Activated CD8-positive, alpha-beta T cell treated with anti-CD3 and anti-CD28 coated beads for 36 hours (primary cell): ENCODE data around the gene RAI1. TPM values are rescaled to one million over a fixed set of nuclear protein-coding genes. Genes with fewer than 3 reads are reported as not detected.

Experiments used
- ATAC-seq: fragments of 200-7000 bp; cut with Tn5 transposase; one replicate; pipeline ENCODE4 v1.10.0; 2021; ENCODE audit warnings: mild to moderate bottlenecking, moderate library complexity
- CTCF ChIA-PET: fragments of 350-600 bp; sonication (Branson Sonifier 250); formaldehyde crosslinking; loops from one replicate; lab custom pipeline; 2021; ENCODE audit warnings: antibody characterized with exemption; lab: Charles Lee
- POLR2A ChIA-PET: fragments of 350-600 bp; sonication (Branson Sonifier 250); formaldehyde crosslinking; loops from one replicate; lab custom pipeline; 2021; ENCODE audit warnings: antibody characterized with exemption; lab: Charles Lee
- DNase-seq: peaks from one replicate; pipeline ENCODE4 v3.0.0-alpha.2; 2020
- H3K27ac Mint-ChIP-seq: one replicate; pipeline ENCODE4 v1.8.0; 2021; ENCODE audit warnings: mild to moderate bottlenecking, mixed read lengths
- H3K27me3 Mint-ChIP-seq: one replicate; pipeline ENCODE4 v1.8.0; 2021; ENCODE audit warnings: mixed read lengths
- H3K36me3 Mint-ChIP-seq: one replicate; pipeline ENCODE4 v1.8.0; 2021; ENCODE audit warnings: low read depth, mixed read lengths
- H3K4me1 Mint-ChIP-seq: one replicate; pipeline ENCODE4 v1.8.0; 2021; ENCODE audit warnings: low read depth, mixed read lengths
- H3K4me3 Mint-ChIP-seq: one replicate; pipeline ENCODE4 v1.8.0; 2021; ENCODE audit warnings: mild to moderate bottlenecking, moderate library complexity, mixed read lengths
- H3K9me3 Mint-ChIP-seq: one replicate; pipeline ENCODE4 v1.8.0; 2021; ENCODE audit warnings: mixed read lengths
- intact Hi-C: fragments of 100-400 bp; cut with micrococcal nuclease; formaldehyde crosslinking; loops from one replicate; pipeline ENCODE4 v1.10.0; 2022
- total RNA-seq, 2 experiments: library from RNA; stranded (reverse); gene quantifications; one replicate each; pipeline ENCODE4 v1.2.3, GENCODE V29; 2021
- TF ChIP-seq, protein P1 (sequence below): fragments of 200-600 bp; IDR thresholded peaks from one replicate; pipeline ENCODE4 v1.8.0; 2022; ENCODE audit warnings: antibody characterized with exemption, mild to moderate bottlenecking

Gene RAI1
- total RNA-seq, 2 experiments from 2014 or later = 18.1 to 20.3 TPM

DNA sequence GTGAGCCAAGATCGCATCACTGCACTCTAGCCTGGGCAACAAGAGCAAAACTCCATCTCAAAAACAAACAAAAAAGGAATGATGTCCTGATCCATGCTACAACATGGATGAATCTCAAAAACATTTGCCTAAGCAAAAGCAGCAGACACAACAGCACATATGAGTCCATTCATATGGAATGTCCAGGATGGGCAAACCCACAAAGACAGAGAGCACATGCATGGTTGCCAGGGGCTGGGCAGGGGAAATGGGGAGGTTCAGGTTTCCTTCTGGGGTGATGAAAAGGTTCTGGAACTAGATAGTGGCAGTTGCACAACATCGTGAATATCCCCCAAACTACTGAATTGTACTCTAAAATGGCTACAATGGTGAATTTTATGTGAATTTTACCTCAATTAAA is 35.3 kb upstream of the RAI1 start:
- ChIA-PET POLR2A (no interaction called here), CTCF (no interaction called here)
- no peaks in the 10 kb centered on the region for H3K36me3 Mint-ChIP-seq
- TF ChIP-seq, protein P1, sequence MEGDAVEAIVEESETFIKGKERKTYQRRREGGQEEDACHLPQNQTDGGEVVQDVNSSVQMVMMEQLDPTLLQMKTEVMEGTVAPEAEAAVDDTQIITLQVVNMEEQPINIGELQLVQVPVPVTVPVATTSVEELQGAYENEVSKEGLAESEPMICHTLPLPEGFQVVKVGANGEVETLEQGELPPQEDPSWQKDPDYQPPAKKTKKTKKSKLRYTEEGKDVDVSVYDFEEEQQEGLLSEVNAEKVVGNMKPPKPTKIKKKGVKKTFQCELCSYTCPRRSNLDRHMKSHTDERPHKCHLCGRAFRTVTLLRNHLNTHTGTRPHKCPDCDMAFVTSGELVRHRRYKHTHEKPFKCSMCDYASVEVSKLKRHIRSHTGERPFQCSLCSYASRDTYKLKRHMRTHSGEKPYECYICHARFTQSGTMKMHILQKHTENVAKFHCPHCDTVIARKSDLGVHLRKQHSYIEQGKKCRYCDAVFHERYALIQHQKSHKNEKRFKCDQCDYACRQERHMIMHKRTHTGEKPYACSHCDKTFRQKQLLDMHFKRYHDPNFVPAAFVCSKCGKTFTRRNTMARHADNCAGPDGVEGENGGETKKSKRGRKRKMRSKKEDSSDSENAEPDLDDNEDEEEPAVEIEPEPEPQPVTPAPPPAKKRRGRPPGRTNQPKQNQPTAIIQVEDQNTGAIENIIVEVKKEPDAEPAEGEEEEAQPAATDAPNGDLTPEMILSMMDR = no peak
- peaks cover 6% of the 10 kb centered on the region for H3K9me3 Mint-ChIP-seq
- intact Hi-C loops = no loop called here
- no peak overlapping the region for H3K4me3 Mint-ChIP-seq
- H3K27ac Mint-ChIP-seq = no peak overlapping the region
- no peaks in the 10 kb centered on the region for H3K4me1 Mint-ChIP-seq
- no peak for DNase-seq
- ATAC-seq = no peak
- no peaks in the 10 kb centered on the region for H3K27me3 Mint-ChIP-seq

DNA sequence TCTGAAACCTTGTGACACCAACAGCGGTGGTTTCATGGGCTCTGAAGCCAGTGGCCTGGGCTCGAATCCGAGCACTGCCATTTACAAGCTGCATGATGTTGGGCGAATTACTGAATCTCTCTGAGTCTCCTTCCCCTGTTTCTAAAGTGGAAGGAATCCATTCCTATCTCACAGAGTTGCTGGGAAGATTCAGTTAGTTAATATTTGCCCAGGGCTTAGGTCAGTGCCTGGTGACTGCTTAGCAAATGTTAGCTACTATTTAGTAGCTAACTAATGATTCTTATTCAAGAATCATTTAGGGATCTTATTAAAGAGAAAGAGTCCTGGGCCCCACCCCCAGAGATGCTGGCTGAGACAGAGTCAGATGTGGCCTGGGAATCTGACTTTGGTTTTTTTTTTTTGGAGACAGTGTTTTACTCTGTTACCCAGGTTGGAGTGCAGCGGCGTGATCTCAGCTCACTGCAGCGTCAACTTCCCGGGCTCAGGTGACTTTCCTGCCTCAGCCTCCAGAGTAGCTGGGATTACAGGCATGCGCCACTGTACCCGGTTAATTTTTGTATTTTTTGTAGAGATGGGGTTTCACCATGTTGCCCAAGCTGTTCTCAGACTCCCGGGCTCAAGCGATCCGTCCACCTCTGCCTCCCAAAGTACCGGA is 33.6 kb upstream of the RAI1 start:
- intact Hi-C loops = no loop called here
- TF ChIP-seq, protein P1 = no peak
- POLR2A ChIA-PET = interaction anchor here (0.6 kb wide), 1 partner anchor 286 kb away, joined by 3 read pairs; no protein-coding TSS in a partner anchor
- ATAC-seq = no peak
- Mint-ChIP-seq H3K36me3 (no peaks in the 10 kb centered on the region), H3K27me3 (no peaks in the 10 kb centered on the region), H3K27ac (no peak overlapping the region), H3K9me3 (peaks cover 6% of the 10 kb centered on the region), H3K4me3 (no peak overlapping the region), H3K4me1 (no peaks in the 10 kb centered on the region)
- CTCF ChIA-PET = interaction anchor here (0.7 to 1.4 kb wide), 2 partner anchors 150 to 291 kb away, joined by 3 read pairs; no protein-coding TSS in a partner anchor
- DNase-seq = no peak

DNA sequence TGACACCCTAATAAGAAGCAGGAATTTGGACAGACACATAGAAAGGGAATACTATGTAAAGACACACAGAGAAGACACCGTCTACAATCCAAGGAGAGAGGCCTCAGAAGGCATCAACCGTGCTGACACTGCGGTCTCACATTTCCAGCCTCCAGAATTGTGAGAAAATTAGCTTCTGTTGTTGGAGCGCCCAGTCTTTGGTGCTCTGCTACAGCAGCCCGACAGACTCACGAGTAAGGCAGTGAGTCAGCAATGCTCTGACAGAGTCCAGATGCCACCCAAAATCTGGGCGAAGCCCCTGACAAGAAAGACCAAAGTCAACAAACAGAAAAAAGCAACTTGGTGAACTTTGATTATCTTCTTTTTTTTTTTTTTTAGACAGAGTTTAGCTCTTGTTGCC is 32.5 kb upstream of the RAI1 start:
- H3K9me3 Mint-ChIP-seq = peaks cover 6% of the 10 kb centered on the region
- ATAC-seq (no peak), DNase-seq (no peak)
- no peaks in the 10 kb centered on the region for H3K27me3 Mint-ChIP-seq
- H3K27ac Mint-ChIP-seq = no peak overlapping the region
- POLR2A ChIA-PET = interaction anchor here (0.6 kb wide), 1 partner anchor 88 kb away, joined by 3 read pairs; no protein-coding TSS in a partner anchor
- CTCF ChIA-PET = no interaction called here
- H3K36me3 Mint-ChIP-seq = no peaks in the 10 kb centered on the region
- TF ChIP-seq, protein P1 = no peak
- intact Hi-C loops = no loop called here
- H3K4me1 Mint-ChIP-seq = no peaks in the 10 kb centered on the region
- no peak overlapping the region for H3K4me3 Mint-ChIP-seq

DNA sequence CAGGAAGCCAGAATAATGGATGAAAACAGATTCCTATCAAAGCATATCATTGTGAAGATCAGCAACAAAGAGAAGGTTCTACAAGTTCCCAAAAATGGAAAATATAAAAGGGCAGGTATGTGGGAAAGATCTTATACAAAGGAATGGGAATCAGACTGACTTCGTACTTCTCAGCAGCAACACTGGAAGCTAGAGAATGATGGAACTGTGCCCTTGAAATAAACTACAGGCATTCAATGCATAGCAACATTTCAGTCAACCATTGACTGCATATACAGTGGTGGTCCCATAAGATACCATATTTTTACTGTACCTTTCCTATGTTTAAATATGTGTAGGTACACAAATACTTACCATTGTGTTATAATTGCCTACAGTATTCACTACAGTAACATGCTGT is 30.3 kb upstream of the RAI1 start:
- ChIA-PET POLR2A (no interaction called here), CTCF (no interaction called here)
- no peak for DNase-seq
- Mint-ChIP-seq H3K4me1 (no peaks in the 10 kb centered on the region), H3K9me3 (peaks cover 11% of the 10 kb centered on the region), H3K27me3 (no peaks in the 10 kb centered on the region), H3K27ac (no peak overlapping the region), H3K4me3 (no peak overlapping the region), H3K36me3 (no peaks in the 10 kb centered on the region)
- no peak for ATAC-seq
- intact Hi-C loops = no loop called here
- TF ChIP-seq, protein P1 = no peak

DNA sequence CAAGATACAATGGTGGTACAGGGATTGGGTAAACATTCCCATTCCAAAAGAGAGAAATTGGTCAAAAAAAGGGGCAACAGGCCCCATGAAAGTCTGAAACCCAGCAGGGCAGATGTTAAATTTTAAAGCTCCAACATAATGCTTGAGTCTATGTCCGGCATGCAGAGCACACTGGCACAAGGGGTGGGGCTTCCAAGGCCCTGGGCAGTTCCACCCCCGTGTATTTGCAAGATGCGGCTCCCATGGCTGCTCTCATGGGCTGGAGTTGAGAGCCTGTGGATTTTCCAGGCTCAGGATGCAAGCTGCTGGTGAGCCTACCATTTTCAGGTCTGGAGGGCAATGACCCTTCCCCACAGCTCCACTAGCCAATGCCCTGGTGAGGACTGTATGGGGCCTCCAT is 27.9 kb upstream of the RAI1 start:
- no peaks in the 10 kb centered on the region for H3K4me1 Mint-ChIP-seq
- DNase-seq (no peak), ATAC-seq (no peak)
- H3K27me3 Mint-ChIP-seq = no peaks in the 10 kb centered on the region
- no peak overlapping the region for H3K27ac Mint-ChIP-seq
- intact Hi-C loops = no loop called here
- H3K36me3 Mint-ChIP-seq = no peaks in the 10 kb centered on the region
- TF ChIP-seq, protein P1 = no peak
- ChIA-PET POLR2A (no interaction called here), CTCF (interaction anchor here (0.6 to 1.7 kb wide), 3 partner anchors 11 to 475 kb away, joined by 3 to 8 read pairs (median 8); no protein-coding TSS in a partner anchor)
- H3K4me3 Mint-ChIP-seq = no peak overlapping the region
- peaks cover 11% of the 10 kb centered on the region for H3K9me3 Mint-ChIP-seq
